D721Med (cell line): Measurements from ENCODE around the gene GAL3ST2.

Source experiments
- DNase-seq: peaks from one replicate; pipeline ENCODE4 v3.0.0; 2011; ENCODE audit warnings: low spot score; ENCODE audit not compliant: insufficient read length
- FAIRE-seq: peaks from 2 replicates; lab custom pipeline; 2011; peaks lifted over from hg19 to GRCh38; lab: Jason Lieb, UNC
- TF ChIP-seq, protein P1 (sequence below): IDR thresholded peaks from 2 replicates; pipeline ENCODE4 v1.5.1; 2012; ENCODE audit warnings: mild to moderate bottlenecking, control low read depth; ENCODE audit not compliant: insufficient read depth; ENCODE audit errors: missing control alignments

The GAL3ST2 gene

DNA sequence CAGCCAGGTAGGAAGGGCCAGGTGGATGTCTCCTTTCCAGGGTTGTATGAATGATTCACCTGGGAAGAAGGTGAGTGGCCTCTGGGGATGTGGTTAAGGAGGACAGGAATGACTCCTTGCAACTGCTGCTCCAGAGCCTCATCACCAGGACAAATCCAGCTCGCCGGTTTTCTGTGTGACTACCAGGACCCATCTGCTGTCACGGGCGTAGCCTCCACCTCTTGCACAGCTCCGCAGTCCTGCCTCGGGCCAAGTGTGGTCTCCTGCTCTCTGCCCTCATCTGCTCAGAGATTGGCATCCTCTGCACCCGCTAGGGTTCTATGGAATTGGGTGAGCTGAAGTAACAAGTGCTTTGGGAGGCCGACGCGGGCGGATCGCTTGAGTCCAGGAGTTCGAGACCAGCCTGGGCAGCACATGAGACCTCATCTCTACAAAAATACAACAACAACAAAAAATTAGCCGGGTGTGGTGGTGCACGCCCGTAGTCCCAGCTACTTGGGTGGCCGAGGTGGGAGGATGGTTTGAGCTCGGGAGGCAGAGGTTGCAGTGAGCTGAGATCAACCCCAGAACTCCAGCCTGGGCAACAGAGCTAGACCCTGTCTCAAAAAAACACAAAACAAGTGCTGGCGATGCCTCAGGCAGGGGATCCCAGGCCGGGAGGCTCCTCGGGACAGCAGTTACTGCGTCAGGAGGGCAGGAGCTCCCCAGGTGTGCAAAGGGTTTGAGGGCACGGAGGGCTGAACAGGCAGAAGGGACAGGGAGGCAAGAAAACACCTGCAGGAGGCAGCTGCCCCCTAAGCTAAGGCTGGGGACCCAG is 43.0 kb upstream of the GAL3ST2 start:
- DNase-seq (no peak), FAIRE-seq (no peak)
- TF ChIP-seq, protein P1, sequence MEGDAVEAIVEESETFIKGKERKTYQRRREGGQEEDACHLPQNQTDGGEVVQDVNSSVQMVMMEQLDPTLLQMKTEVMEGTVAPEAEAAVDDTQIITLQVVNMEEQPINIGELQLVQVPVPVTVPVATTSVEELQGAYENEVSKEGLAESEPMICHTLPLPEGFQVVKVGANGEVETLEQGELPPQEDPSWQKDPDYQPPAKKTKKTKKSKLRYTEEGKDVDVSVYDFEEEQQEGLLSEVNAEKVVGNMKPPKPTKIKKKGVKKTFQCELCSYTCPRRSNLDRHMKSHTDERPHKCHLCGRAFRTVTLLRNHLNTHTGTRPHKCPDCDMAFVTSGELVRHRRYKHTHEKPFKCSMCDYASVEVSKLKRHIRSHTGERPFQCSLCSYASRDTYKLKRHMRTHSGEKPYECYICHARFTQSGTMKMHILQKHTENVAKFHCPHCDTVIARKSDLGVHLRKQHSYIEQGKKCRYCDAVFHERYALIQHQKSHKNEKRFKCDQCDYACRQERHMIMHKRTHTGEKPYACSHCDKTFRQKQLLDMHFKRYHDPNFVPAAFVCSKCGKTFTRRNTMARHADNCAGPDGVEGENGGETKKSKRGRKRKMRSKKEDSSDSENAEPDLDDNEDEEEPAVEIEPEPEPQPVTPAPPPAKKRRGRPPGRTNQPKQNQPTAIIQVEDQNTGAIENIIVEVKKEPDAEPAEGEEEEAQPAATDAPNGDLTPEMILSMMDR = no peak

DNA sequence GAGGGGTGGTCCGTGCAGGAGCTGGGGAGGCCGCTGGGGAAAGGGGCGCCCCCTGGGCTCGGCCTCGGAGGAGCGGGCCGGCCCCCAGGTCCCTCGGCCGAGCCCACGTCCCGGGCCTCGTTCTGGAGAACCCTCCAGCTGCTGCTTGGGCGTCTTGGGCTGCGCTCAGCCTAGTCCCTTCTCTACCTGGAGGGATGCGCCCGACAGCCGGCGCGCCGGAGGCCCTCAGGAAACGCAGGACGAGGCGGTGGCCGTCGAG is 42.5 kb upstream of the GAL3ST2 start:
- DNase-seq = no peak
- TF ChIP-seq, protein P1 = no peak
- FAIRE-seq = no peak

DNA sequence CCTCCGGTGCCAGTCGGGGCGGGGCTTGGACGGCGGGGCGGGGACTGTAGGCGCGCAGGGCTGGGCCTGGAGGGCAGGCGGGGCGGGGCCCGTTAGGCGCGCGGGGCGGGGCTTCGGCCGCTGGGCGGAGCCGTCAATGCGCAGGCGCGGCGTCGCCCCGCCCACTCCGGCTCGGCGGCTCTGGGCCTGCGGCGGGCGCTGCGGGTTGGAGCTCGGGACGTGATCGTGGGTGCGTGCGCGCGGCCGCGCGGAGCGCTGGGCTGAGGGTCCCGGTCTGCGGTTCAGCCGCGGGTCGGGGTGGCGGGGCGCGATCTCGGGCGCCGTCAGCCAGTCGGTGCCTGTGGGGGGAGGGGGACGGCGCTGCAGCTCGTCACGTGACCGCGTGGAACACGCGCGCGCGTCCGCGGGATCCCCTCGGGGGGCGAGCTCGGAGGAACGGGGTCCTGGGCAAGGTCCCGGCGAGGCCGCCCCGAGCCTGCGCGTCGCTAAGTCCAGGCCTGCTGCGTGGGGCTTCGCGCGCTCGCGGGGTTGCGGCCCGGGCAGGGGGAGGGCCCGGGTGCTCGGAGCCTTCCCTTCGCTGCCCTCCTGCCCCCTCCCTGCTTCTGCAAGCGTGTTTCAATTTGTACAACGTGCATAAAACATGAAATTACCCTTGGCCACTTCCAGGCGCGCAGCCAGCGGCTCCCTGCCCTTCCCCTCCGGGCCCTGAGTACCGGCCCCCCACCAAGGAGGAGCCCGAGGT is 42.0 kb upstream of the GAL3ST2 start, which contains the start of gene D2HGDH:
D2HGDH (plus strand) TSS at position 164 of the 742 bp plus-strand sequence. CDS start 595 bp downstream, outside the sequence.
- peak; percentile 80 for DNase-seq
- TF ChIP-seq, protein P1 = no peak
- no peak for FAIRE-seq

DNA sequence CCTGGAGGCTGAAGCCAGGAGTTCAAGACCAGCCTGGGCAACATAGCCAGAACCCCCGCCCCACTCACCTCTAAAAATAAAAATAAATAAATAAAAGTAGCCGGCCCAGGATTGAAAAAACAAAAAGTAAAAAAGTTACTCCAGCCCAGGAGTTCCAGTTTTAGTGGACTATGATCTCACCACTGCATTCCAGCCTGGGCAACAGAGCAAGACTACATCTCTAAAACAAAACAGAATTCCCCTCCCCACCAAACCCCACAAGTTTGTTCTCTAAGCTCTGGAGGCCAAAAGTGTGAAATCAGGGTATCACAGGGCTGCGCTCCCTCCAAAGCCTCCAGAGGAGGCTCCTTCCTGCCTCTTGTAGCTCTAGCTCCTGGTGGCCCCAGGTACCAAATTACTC is 40.5 kb upstream of the GAL3ST2 start:
- FAIRE-seq (no peak), DNase-seq (no peak)
- TF ChIP-seq, protein P1 = no peak

DNA sequence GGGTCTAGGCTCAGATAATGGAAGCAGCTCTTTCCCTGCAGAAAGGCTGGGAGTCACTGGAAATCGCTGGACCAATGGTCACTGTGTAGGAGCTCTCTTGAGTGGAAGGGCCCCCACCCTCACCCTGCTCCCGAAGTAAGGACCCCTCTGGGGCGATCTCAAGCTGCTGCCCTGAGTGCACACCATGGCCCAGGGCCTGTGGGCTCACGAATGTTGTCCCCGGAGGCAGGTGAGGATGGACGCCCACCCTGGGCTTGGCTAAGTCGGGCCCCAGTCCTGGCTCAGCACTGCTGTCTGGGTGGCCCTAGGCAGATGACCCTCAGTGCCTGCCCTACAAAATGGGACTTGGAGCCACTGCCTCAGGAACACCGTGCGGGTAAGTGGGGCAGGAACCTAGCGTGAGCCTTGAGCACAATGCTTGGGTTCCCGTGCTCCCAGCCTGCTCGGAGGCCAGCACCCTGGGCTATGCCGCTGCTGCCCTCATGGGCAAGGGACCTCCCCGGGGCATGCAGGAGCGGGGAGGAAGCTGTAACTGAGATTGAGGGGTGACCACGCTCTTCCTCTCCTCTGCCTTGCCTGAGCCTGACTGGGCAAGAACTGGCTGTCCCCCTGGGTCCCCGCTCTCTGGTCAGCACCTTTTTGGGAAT is 38.5 kb upstream of the GAL3ST2 start:
- TF ChIP-seq, protein P1 = no peak
- no peak for FAIRE-seq

DNA sequence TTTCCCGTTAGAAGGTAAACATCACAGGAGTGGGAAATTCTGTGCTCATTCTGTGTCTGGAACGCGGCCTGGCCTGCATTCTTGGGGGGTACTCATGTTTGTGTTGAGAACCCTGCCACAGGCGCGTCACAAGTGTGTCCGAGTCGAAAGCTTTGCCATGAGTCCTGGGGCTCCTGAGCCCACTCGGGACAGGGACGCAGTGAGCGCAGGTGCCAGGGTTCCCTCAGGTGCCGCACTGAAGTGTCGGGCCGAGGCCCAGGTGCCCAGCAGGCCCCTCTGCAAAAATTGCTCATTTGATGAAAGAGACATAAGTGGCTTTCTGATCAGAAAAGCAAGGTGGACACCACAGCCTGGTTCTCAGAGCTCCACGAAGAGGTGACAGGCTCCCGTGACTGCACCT is 37.4 kb upstream of the GAL3ST2 start:
- FAIRE-seq = no peak
- no peak for DNase-seq
- TF ChIP-seq, protein P1 = no peak

More for the DNA sequence above, 38.5 kb upstream of the GAL3ST2 start:
- DNase-seq = no peak
